Kidney epithelial cell (primary cell): Measurements from ENCODE around the gene HSD17B8. TPM values are rescaled to one million over a fixed set of nuclear protein-coding genes. Genes with fewer than 3 reads are reported as not detected.

Experiments
- DNase-seq: peaks from one replicate; pipeline ENCODE4 v3.0.0-alpha.2; 2010; ENCODE audit warnings: low read depth
- H3K27me3 ChIP-seq: 2 replicates; pipeline ENCODE4 v1.6.0; 2011; ENCODE audit warnings: low read length; ENCODE audit not compliant: control insufficient read depth, insufficient read depth
- H3K36me3 ChIP-seq: 2 replicates; pipeline ENCODE4 v1.5.1; 2011; ENCODE audit warnings: low read length; ENCODE audit not compliant: control insufficient read depth, insufficient read depth
- H3K4me3 ChIP-seq: 2 replicates; pipeline ENCODE4 v1.5.1; 2011; ENCODE audit warnings: low read depth, mild to moderate bottlenecking, control low read depth, low read length
- CTCF ChIP-seq: IDR thresholded peaks from 2 replicates; pipeline ENCODE4 v1.5.1; 2011; ENCODE audit warnings: mild to moderate bottlenecking, moderate library complexity, low read length, control low read depth, inconsistent platforms; ENCODE audit not compliant: insufficient read depth, poor library complexity, severe bottlenecking
- total RNA-seq: library from RNA; depleted of rRNA; stranded (reverse); fragments of >200 nt; gene quantifications from 2 replicates; pipeline ENCODE4 v1.2.3, GENCODE V29; 2015

The HSD17B8 gene
- total RNA-seq, 1 donor from 2014 or later = 13.1 TPM

DNA sequence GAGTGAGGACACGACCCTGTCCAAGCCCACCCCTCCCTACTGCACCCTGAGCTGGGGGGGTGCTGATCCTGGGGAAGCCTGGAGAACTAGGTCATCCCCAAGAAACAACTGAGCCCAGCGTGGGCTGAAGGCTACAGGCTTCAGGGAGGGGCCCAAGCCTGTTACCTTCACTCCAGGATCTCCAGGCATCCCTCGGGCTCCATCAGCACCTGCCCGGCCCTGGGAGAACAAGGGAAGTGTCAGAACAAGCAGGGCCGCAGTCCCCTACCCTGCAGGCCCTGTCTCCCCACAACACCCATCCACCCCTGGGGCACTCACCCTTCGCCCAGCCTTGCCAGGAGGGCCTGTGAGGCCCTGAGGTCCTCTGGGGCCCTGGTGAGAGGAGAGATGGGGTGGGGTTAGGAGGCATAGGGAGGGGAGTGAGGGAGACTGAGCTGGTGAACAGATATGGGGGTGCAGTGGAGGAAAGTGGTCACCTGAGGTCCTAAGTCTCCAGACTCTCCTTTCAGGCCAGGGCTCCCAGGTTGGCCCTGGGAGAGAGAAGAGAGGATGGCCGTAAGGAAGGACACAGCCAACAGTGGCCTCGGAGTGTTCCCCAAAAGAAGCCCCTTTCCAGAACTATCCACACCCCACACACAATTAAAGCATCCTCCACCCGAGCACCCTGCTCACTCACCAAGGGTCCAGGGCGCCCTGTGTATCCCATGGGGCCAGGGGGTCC lies 25.5 kb upstream of the HSD17B8 start:
- no peak for TF ChIP-seq CTCF
- Histone ChIP-seq H3K27me3 (peaks cover 6% of the 10 kb centered on the region), H3K4me3 (no peak overlapping the region), H3K36me3 (no peaks in the 10 kb centered on the region)
- no peak for DNase-seq

DNA sequence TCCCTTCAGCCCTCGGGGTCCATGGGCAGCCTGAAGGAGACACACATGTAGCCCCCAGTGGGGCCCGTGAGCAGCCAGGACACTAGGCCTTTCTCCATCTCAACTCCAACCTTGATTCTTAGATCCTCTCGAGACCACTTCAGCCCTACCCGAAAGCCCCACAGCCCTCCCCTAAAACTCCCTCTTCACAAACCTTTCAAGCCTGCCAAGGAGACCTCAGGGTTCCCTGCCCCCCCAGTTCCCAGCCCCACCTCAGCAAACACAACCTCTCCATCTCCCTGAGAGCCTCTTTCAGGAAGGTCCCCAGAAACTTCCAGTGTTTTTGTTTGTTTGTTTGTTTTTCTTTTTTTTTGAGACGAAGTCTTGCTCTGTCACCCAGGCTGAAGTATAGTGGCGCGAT lies 23.3 kb upstream of the HSD17B8 start:
- no peaks in the 10 kb centered on the region for H3K36me3 ChIP-seq
- TF ChIP-seq CTCF = no peak
- H3K4me3 ChIP-seq = no peak overlapping the region
- DNase-seq = no peak
- H3K27me3 ChIP-seq = peaks cover 4% of the 10 kb centered on the region

- no peak overlapping the region for H3K4me3 ChIP-seq
- peaks cover 9% of the 10 kb centered on the region for H3K27me3 ChIP-seq
- no peak for DNase-seq
- TF ChIP-seq CTCF = no peak
- H3K36me3 ChIP-seq = no peaks in the 10 kb centered on the region
Observed at GRCh38 chr6:33183071-33183683, 21.3 kb upstream of the HSD17B8 start.

GRCh38 chr6:33185190-33185589 lies 19.3 kb upstream of the HSD17B8 start:
- no peak for DNase-seq
- peaks cover 15% of the 10 kb centered on the region for H3K27me3 ChIP-seq
- no peak for TF ChIP-seq CTCF
- H3K36me3 ChIP-seq = no peaks in the 10 kb centered on the region
- H3K4me3 ChIP-seq = no peak overlapping the region

- Histone ChIP-seq H3K4me3 (no peak overlapping the region), H3K36me3 (no peaks in the 10 kb centered on the region), H3K27me3 (peaks cover 16% of the 10 kb centered on the region)
- DNase-seq = no peak
- TF ChIP-seq CTCF = no peak
Observed at GRCh38 chr6:33185654-33186187, 18.7 kb upstream of the HSD17B8 start.

DNA sequence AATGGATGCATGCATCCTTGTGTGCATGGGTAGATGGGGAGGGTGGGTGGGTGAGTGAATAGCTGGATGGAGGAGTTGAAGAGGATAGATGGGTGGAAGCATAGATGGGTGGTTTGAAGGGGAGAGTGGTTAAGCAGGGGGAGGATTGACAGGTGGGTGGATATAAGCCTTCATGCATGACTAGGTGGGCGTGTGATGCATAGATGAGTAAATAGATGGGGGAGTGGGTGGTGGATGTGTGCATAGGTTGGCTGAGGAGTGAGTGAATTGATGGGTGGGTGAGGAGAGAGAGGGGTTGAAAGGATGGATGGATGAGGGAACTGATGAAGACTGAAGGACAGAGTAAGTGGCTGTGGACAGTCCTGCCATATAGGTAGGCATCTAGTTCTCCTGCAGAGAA lies 16.6 kb upstream of the HSD17B8 start:
- peaks cover 33% of the 10 kb centered on the region for H3K27me3 ChIP-seq
- no peak for DNase-seq
- H3K36me3 ChIP-seq = no peaks in the 10 kb centered on the region
- no peak for TF ChIP-seq CTCF
- no peak overlapping the region for H3K4me3 ChIP-seq
